ENCODE results near the gene SLIT1. TPM values are rescaled to one million over a fixed set of nuclear protein-coding genes. Genes with fewer than 3 reads are reported as not detected.
A peak's percentile ranks its signal among the peaks of the same experiment; 100 is the strongest.

Gene SLIT1
- total RNA-seq, 1 experiment from 2014 or later, result not detected

GRCh38 chr10:97065686-97066660, 119.8 kb downstream of the SLIT1 start:
- in situ Hi-C loops (cut with HindIII; ENCODE audit: low pct_unique_long_range_greater_than_20kb, low sequenced_read_pairs), result no loop called here
- DNase-seq (ENCODE audit: low read depth, low spot score), result peak; percentile 19

- in situ Hi-C loops (cut with HindIII; ENCODE audit: low pct_unique_long_range_greater_than_20kb, low sequenced_read_pairs), result no loop called here
- no peak for DNase-seq (ENCODE audit: low read depth, low spot score)
These were observed 120.6 kb downstream of the SLIT1 start for GRCh38 chr10:97065128-97065527.

- in situ Hi-C loops (cut with HindIII; ENCODE audit: low pct_unique_long_range_greater_than_20kb, low sequenced_read_pairs), result no loop called here
- no peak for DNase-seq (ENCODE audit: low read depth, low spot score)
These were observed 121.5 kb downstream of the SLIT1 start for GRCh38 chr10:97063983-97064837.

GRCh38 chr10:97063271-97063982, 122.3 kb downstream of the SLIT1 start:
- DNase-seq (ENCODE audit: low read depth, low spot score), result no peak
- in situ Hi-C loops (cut with HindIII; ENCODE audit: low pct_unique_long_range_greater_than_20kb, low sequenced_read_pairs), result no loop called here

GRCh38 chr10:97062456-97062855, 123.3 kb downstream of the SLIT1 start:
- no peak for DNase-seq (ENCODE audit: low read depth, low spot score)
- in situ Hi-C loops (cut with HindIII; ENCODE audit: low pct_unique_long_range_greater_than_20kb, low sequenced_read_pairs), result no loop called here

GRCh38 chr10:97062046-97062445, 123.7 kb downstream of the SLIT1 start:
- DNase-seq (ENCODE audit: low read depth, low spot score), result no peak
- in situ Hi-C loops (cut with HindIII; ENCODE audit: low pct_unique_long_range_greater_than_20kb, low sequenced_read_pairs), result no loop called here

GRCh38 chr10:97061423-97061822, 124.3 kb downstream of the SLIT1 start:
- DNase-seq (ENCODE audit: low read depth, low spot score), result no peak
- in situ Hi-C loops (cut with HindIII; ENCODE audit: low pct_unique_long_range_greater_than_20kb, low sequenced_read_pairs), result no loop called here

- no peak for DNase-seq (ENCODE audit: low read depth, low spot score)
- in situ Hi-C loops (cut with HindIII; ENCODE audit: low pct_unique_long_range_greater_than_20kb, low sequenced_read_pairs), result no loop called here
These were observed 125.2 kb downstream of the SLIT1 start for GRCh38 chr10:97060441-97061084.

- no peak for DNase-seq (ENCODE audit: low read depth, low spot score)
- in situ Hi-C loops (cut with HindIII; ENCODE audit: low pct_unique_long_range_greater_than_20kb, low sequenced_read_pairs), result no loop called here
These were observed 125.9 kb downstream of the SLIT1 start for GRCh38 chr10:97059872-97060205.

GRCh38 chr10:97059006-97059871, 126.5 kb downstream of the SLIT1 start:
- peak; percentile 8 for DNase-seq (ENCODE audit: low read depth, low spot score)
- in situ Hi-C loops (cut with HindIII; ENCODE audit: low pct_unique_long_range_greater_than_20kb, low sequenced_read_pairs), result no loop called here

- in situ Hi-C loops (cut with HindIII; ENCODE audit: low pct_unique_long_range_greater_than_20kb, low sequenced_read_pairs), result no loop called here
- DNase-seq (ENCODE audit: low read depth, low spot score), result no peak
These were observed 127.2 kb downstream of the SLIT1 start for GRCh38 chr10:97058521-97058920.

- no peak for DNase-seq (ENCODE audit: low read depth, low spot score)
- in situ Hi-C loops (cut with HindIII; ENCODE audit: low pct_unique_long_range_greater_than_20kb, low sequenced_read_pairs), result no loop called here
These were observed 128.1 kb downstream of the SLIT1 start for GRCh38 chr10:97057491-97058235.

- in situ Hi-C loops (cut with HindIII; ENCODE audit: low pct_unique_long_range_greater_than_20kb, low sequenced_read_pairs), result no loop called here
- no peak for DNase-seq (ENCODE audit: low read depth, low spot score)
These were observed 129.6 kb downstream of the SLIT1 start for GRCh38 chr10:97056003-97056630.

GRCh38 chr10:97053276-97053675, 132.5 kb downstream of the SLIT1 start:
- no peak for DNase-seq (ENCODE audit: low read depth, low spot score)
- in situ Hi-C loops (cut with HindIII; ENCODE audit: low pct_unique_long_range_greater_than_20kb, low sequenced_read_pairs), result no loop called here

- no peak for DNase-seq (ENCODE audit: low read depth, low spot score)
- in situ Hi-C loops (cut with HindIII; ENCODE audit: low pct_unique_long_range_greater_than_20kb, low sequenced_read_pairs), result no loop called here
These were observed 134.7 kb downstream of the SLIT1 start for GRCh38 chr10:97050956-97051496.
